SK-N-SH treated with all-trans-retinoic acid at 6 μM for 48 hours (cell line): ENCODE data around the gene KAT7.

ENCODE experiments used
- CSRNP3 ChIP-seq: fragments of 250-450 bp; sonication (Bioruptor Pico); IDR thresholded peaks from 2 replicates; pipeline ENCODE4 v1.5.1; 2021; ENCODE audit warnings: mild to moderate bottlenecking, moderate library complexity
- GLIS3 ChIP-seq: fragments of 250-450 bp; sonication (Bioruptor Pico); IDR thresholded peaks from 2 replicates; pipeline ENCODE4 v1.5.0; 2020; ENCODE audit warnings: mild to moderate bottlenecking, moderate library complexity
- TOX ChIP-seq: fragments of 250-450 bp; sonication (Bioruptor Pico); IDR thresholded peaks from 2 replicates; pipeline ENCODE4 v1.8.0; 2021; ENCODE audit warnings: mild to moderate bottlenecking, moderate library complexity, borderline replicate concordance
- ZC3H10 ChIP-seq: fragments of 250-450 bp; sonication (Bioruptor Pico); IDR thresholded peaks from 2 replicates; pipeline ENCODE4 v1.5.1; 2021; ENCODE audit warnings: mild to moderate bottlenecking, moderate library complexity
- ZFP3 ChIP-seq: fragments of 250-450 bp; sonication (Bioruptor Pico); IDR thresholded peaks from 2 replicates; pipeline ENCODE4 v1.5.0; 2020; ENCODE audit warnings: mild to moderate bottlenecking, moderate library complexity

DNA sequence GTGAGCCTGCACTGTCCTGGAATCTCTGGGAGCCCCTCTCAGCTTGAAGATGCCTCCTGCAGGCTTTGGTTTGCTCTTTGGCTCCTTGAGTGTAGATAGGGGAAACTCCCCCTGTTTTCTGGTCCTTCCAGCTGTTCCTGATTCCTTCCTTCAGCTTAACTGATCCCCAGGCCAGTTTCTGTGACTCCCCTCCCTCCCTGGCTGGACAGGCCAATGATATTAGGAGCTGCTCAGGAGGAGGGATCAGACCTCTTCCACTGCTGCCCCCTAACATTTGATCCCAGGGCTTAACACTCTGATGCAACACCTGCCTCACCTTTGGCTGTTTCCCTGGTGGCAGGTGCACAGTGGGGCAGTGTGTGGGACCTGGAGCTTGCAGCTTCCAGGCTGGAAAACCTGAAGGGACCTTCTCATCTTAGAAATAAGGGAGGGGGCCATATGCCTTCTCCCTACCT, 59.6 kb downstream of the KAT7 start, which contains the start of gene TAC4:
- no peak for TF ChIP-seq GLIS3 (CRISPR knock-in tag)
- no peak for TF ChIP-seq ZC3H10 (CRISPR knock-in tag)
- no peak for TF ChIP-seq TOX (CRISPR knock-in tag)
- no peak for TF ChIP-seq CSRNP3
- TF ChIP-seq ZFP3 (CRISPR knock-in tag) = no peak
